Measurements from ENCODE around the gene BCAP31. TPM values are rescaled to one million over a fixed set of nuclear protein-coding genes. Genes with fewer than 3 reads are reported as not detected.

Gene BCAP31
- total RNA-seq, 1 experiment from 2014 or later: 432 TPM

DNA sequence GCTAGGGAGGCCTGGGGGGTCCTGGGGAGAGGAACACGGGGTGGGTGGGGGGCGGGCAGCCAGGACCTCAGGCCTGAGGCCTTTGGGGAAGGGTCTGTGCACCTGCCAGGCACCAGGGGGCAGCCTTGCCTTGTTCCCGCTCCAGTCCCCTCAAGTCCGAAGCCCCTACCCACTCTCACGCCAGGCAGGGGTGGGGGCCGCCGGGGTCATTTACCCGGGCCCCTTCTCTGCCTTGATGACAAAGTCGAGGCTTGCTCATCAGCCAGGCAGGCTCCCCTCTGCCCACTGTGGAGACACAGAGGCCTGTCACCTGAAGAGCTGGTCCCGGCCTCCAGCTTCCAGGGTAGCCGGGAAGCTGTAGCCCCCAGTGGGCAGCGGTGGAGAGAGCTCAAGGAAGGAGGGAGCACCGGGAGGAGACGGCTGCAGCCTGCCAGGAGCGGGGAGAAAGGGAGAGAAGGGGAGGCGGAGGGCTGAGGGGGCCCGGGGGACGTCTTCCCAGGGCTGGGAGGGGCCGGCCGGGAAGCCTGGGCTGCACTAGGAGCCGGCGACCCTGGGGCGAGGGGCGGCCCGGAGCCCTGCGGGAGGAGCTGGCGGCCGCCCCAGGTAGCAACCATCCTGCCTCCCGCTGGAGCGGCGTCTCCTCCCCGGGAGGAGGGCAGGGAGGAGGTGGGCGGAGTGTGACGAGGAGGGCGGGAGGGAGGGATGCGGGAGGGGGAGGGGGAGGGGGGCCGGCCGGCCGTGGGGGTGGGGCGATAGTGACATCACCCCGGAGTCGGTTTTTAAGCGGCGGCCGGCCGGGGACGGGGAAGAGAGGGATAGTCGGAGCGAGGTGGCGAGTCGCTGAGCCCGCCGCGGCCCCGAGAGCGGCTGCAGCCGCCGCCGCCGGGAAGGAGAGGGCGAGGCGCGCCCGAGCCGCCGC, 36.8 kb downstream of the BCAP31 start, which contains the start of gene SLC6A8:
Gene SLC6A8, plus strand, starts transcription at position 806 of the 919 bp plus-strand sequence. CDS start 649 bp downstream, outside the sequence.
- ATAC-seq (peak; percentile 68), DNase-seq (ENCODE audit: low read depth, low spot score) (no peak)
- in situ Hi-C loops (cut with HindIII; ENCODE audit: low pct_unique_long_range_greater_than_20kb, low sequenced_read_pairs) (no loop called here), intact Hi-C loops (cut with micrococcal nuclease; ENCODE audit: unreplicated experiment) (no loop called here)
- H3K27ac ChIP-seq (ENCODE audit: low read length): peak within 1 kb of the TSS; percentile 51; the same call in 1 of the 2 replicates
- H3K36me3 ChIP-seq (ENCODE audit: control insufficient read depth, insufficient read depth, low read length): no peaks in the 10 kb centered on the region
- H3K4me3 ChIP-seq (ENCODE audit: low read depth in 2 of 2, low read length in 2 of 2): peak within 1 kb of the TSS; percentile 48 to 50
- no TSS peak for BruUV-seq (replicated peaks)
- TF ChIP-seq POLR2AphosphoS5 (IDR thresholded peaks at IDR 0.05; ENCODE audit: low read depth, low read length): peak; percentile 74
- TF ChIP-seq, protein P1, sequence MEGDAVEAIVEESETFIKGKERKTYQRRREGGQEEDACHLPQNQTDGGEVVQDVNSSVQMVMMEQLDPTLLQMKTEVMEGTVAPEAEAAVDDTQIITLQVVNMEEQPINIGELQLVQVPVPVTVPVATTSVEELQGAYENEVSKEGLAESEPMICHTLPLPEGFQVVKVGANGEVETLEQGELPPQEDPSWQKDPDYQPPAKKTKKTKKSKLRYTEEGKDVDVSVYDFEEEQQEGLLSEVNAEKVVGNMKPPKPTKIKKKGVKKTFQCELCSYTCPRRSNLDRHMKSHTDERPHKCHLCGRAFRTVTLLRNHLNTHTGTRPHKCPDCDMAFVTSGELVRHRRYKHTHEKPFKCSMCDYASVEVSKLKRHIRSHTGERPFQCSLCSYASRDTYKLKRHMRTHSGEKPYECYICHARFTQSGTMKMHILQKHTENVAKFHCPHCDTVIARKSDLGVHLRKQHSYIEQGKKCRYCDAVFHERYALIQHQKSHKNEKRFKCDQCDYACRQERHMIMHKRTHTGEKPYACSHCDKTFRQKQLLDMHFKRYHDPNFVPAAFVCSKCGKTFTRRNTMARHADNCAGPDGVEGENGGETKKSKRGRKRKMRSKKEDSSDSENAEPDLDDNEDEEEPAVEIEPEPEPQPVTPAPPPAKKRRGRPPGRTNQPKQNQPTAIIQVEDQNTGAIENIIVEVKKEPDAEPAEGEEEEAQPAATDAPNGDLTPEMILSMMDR (IDR thresholded peaks at IDR 0.05): peak; percentile 61
- TF ChIP-seq, protein P2, sequence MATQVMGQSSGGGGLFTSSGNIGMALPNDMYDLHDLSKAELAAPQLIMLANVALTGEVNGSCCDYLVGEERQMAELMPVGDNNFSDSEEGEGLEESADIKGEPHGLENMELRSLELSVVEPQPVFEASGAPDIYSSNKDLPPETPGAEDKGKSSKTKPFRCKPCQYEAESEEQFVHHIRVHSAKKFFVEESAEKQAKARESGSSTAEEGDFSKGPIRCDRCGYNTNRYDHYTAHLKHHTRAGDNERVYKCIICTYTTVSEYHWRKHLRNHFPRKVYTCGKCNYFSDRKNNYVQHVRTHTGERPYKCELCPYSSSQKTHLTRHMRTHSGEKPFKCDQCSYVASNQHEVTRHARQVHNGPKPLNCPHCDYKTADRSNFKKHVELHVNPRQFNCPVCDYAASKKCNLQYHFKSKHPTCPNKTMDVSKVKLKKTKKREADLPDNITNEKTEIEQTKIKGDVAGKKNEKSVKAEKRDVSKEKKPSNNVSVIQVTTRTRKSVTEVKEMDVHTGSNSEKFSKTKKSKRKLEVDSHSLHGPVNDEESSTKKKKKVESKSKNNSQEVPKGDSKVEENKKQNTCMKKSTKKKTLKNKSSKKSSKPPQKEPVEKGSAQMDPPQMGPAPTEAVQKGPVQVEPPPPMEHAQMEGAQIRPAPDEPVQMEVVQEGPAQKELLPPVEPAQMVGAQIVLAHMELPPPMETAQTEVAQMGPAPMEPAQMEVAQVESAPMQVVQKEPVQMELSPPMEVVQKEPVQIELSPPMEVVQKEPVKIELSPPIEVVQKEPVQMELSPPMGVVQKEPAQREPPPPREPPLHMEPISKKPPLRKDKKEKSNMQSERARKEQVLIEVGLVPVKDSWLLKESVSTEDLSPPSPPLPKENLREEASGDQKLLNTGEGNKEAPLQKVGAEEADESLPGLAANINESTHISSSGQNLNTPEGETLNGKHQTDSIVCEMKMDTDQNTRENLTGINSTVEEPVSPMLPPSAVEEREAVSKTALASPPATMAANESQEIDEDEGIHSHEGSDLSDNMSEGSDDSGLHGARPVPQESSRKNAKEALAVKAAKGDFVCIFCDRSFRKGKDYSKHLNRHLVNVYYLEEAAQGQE (IDR thresholded peaks at IDR 0.05; ENCODE audit: insufficient read depth in 1 of 2, low read depth in 2 of 2, low read length in 1 of 2): no peak
- no peak for TF ChIP-seq TCF7L2 (IDR thresholded peaks at IDR 0.05; ENCODE audit: low read depth, low read length)
- peak; percentile 52; the same call in 1 of the 2 replicates for TF ChIP-seq SIN3A (IDR thresholded peaks at IDR 0.05; ENCODE audit: borderline replicate concordance, insufficient read depth, low read depth, low read length)
- no peaks in the 10 kb centered on the region for H3K9me3 ChIP-seq (ENCODE audit: control insufficient read depth, insufficient read depth, low read depth, low read length)
- peaks cover 30% of the 10 kb centered on the region for H3K4me1 ChIP-seq (ENCODE audit: control insufficient read depth, insufficient read depth, low read length)
- ChIA-PET POLR2A (no interaction called here), CTCF (interaction anchor here (0.6 to 1.9 kb wide), 6 partner anchors 20 to 214 kb away, joined by 3 to 10 read pairs (median 4); no protein-coding TSS in a partner anchor)
- no peaks in the 10 kb centered on the region for H3K27me3 ChIP-seq (ENCODE audit: control insufficient read depth, insufficient read depth, low read length)

DNA sequence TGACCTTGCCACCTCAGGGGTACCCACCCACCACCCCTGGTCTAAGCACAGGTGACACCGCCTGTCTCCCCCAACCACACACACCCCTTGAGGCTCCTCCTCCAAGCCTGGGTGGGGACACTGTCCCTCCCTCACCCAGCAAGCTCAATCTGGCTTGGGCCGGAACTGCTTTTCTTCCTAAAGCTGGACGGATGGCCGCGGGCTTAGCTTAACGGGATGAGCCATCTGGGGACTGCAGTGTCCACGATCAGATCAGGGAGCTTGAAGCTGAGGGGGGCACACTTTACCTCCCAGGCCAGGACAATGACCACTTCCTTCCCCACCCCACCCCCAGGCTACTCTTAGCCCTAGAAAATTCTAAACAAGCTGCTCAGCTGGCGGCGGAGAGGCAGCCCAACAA, 37.5 kb downstream of the BCAP31 start:
- CTCF ChIA-PET: interaction anchor here (1.6 to 1.9 kb wide), 2 partner anchors 19 to 21 kb away, joined by 4 to 6 read pairs; no protein-coding TSS in a partner anchor
- H3K9me3 ChIP-seq (ENCODE audit: control insufficient read depth, insufficient read depth, low read depth, low read length): no peaks in the 10 kb centered on the region
- H3K4me3 ChIP-seq (ENCODE audit: low read depth in 2 of 2, low read length in 2 of 2): no peak overlapping the region
- no peaks in the 10 kb centered on the region for H3K27me3 ChIP-seq (ENCODE audit: control insufficient read depth, insufficient read depth, low read length)
- peaks cover 28% of the 10 kb centered on the region for H3K4me1 ChIP-seq (ENCODE audit: control insufficient read depth, insufficient read depth, low read length)
- ATAC-seq (no peak), DNase-seq (ENCODE audit: low read depth, low spot score) (no peak)
- no TSS peak for BruUV-seq (replicated peaks)
- TF ChIP-seq, protein P2 (IDR thresholded peaks at IDR 0.05; ENCODE audit: insufficient read depth in 1 of 2, low read depth in 2 of 2, low read length in 1 of 2): no peak
- no peak for TF ChIP-seq SIN3A (IDR thresholded peaks at IDR 0.05; ENCODE audit: borderline replicate concordance, insufficient read depth, low read depth, low read length)
- H3K36me3 ChIP-seq (ENCODE audit: control insufficient read depth, insufficient read depth, low read length): no peaks in the 10 kb centered on the region
- in situ Hi-C loops (cut with HindIII; ENCODE audit: low pct_unique_long_range_greater_than_20kb, low sequenced_read_pairs): no loop called here
- POLR2A ChIA-PET: no interaction called here
- no peak overlapping the region for H3K27ac ChIP-seq (ENCODE audit: low read length)
- intact Hi-C loops (cut with micrococcal nuclease; ENCODE audit: unreplicated experiment): no loop called here

Measured in Panc1 (cell line).